GM19193 (cell line): ENCODE results near the gene ZNG1E.
"Not testable (repeated sequence)": the region's sequence is repeated elsewhere in the genome, so short reads cannot be mapped to it uniquely, and the experiment has no call there.

Source experiments
- POLR2A ChIP-seq: IDR thresholded peaks from 4 replicates; pipeline ENCODE4 v1.6.1; 2011; ENCODE audit not compliant: insufficient read depth, insufficient read length; ENCODE audit errors: extremely low read depth

Gene ZNG1E

GRCh38 chr9:65675589-65676021 is at the start of gene ZNG1E:
TSS of gene ZNG1E (plus strand) at chr9:65675928. CDS start at chr9:65675977, 49 bp downstream.
- peak; percentile 46 for TF ChIP-seq POLR2A

- not testable (repeated sequence) for TF ChIP-seq POLR2A
These were observed 61.4 kb downstream of the ZNG1E start, which contains the start of gene FOXD4L4 for GRCh38 chr9:65737096-65737564. TSS of gene FOXD4L4 (plus strand) at chr9:65737146. CDS start at chr9:65737146, 0 bp downstream.
